Myocyte (in vitro differentiated cells): ENCODE measurements around the gene NUDT1. TPM values are rescaled to one million over a fixed set of nuclear protein-coding genes. Genes with fewer than 3 reads are reported as not detected.
A peak's percentile ranks its signal among the peaks of the same experiment; 100 is the strongest.

Experiments used
- DNase-seq: peaks from one replicate; pipeline ENCODE4 v3.0.0-alpha.2; 2012; ENCODE audit warnings: low read depth
- total RNA-seq: library from RNA; depleted of rRNA; stranded (reverse); fragments of >200 nt; gene quantifications from 2 replicates; pipeline ENCODE4 v1.2.3, GENCODE V29; 2014

The NUDT1 gene
- total RNA-seq, 1 donor from 2014 or later, result 25.6 TPM

- no peak for DNase-seq
Measured at GRCh38 chr7:2247141-2247995, 5.3 kb downstream of the NUDT1 start.

GRCh38 chr7:2248984-2249694 lies 7.1 kb downstream of the NUDT1 start:
- peak; percentile 99 for DNase-seq

GRCh38 chr7:2249744-2250323 lies 7.8 kb downstream of the NUDT1 start:
- DNase-seq, result no peak

GRCh38 chr7:2251381-2251780 lies 9.4 kb downstream of the NUDT1 start:
- no peak for DNase-seq

- DNase-seq, result peak; percentile 70
Measured at GRCh38 chr7:2251841-2252771, 10.1 kb downstream of the NUDT1 start.

- no peak for DNase-seq
Measured at GRCh38 chr7:2253021-2253420, 11.0 kb downstream of the NUDT1 start.

- DNase-seq, result no peak
Measured at GRCh38 chr7:2253525-2254244, 11.7 kb downstream of the NUDT1 start.

GRCh38 chr7:2254429-2255144 lies 12.6 kb downstream of the NUDT1 start:
- DNase-seq, result no peak

GRCh38 chr7:2255145-2256139 lies 13.4 kb downstream of the NUDT1 start:
- no peak for DNase-seq

GRCh38 chr7:2256306-2257045 lies 14.4 kb downstream of the NUDT1 start:
- no peak for DNase-seq

- DNase-seq, result no peak
Measured at GRCh38 chr7:2257046-2257551, 15.1 kb downstream of the NUDT1 start.

- DNase-seq, result no peak
Measured at GRCh38 chr7:2257651-2258050, 15.6 kb downstream of the NUDT1 start.

GRCh38 chr7:2258661-2259365 lies 16.8 kb downstream of the NUDT1 start:
- no peak for DNase-seq

GRCh38 chr7:2259480-2259879 lies 17.5 kb downstream of the NUDT1 start:
- no peak for DNase-seq

- no peak for DNase-seq
Measured at GRCh38 chr7:2260820-2261219, 18.8 kb downstream of the NUDT1 start.

- DNase-seq, result no peak
Measured at GRCh38 chr7:2261611-2262010, 19.6 kb downstream of the NUDT1 start.

- no peak for DNase-seq
Measured at GRCh38 chr7:2263176-2263575, 21.1 kb downstream of the NUDT1 start.
